ENCODE data around the gene NXPH3. TPM values are rescaled to one million over a fixed set of nuclear protein-coding genes. Genes with fewer than 3 reads are reported as not detected.
A peak's percentile ranks its signal among the peaks of the same experiment; 100 is the strongest.

The NXPH3 gene
- total and polyA plus RNA-seq, 9 of the 15 experiments (the other 6 are each of a cell fraction or from before 2014, with no cell fraction given) = 0.04 to 0.27 (median 0.07) TPM; not detected in 2

GRCh38 chr17:49581648-49581998 lies 6.0 kb downstream of the NXPH3 start:
- H3K9me3 ChIP-seq (replicated peaks; ENCODE audit: control insufficient read depth, insufficient read depth, low read depth, low read length) = no peaks in the 10 kb centered on the region
- no TSS peak for BruUV-seq (replicated peaks)
- 19% methylated on average over 6 of the region's 6 CpGs for WGBS (ENCODE audit: insufficient coverage, low coverage, missing lambda C conversion rate)
- H3K4me1 ChIP-seq (replicated peaks in 1 of 2; ENCODE audit: control insufficient read depth in 2 of 2, insufficient read depth in 2 of 2, low read length in 2 of 2) = peaks cover 8 to 37% of the 10 kb centered on the region in 2 experiments; a peak in 4 of 5 replicates
- H2AFZ ChIP-seq (ENCODE audit: low read depth, low read length) = no peak overlapping the region
- no peaks in the 10 kb centered on the region; a peak in 1 of 5 replicates for H3K27me3 ChIP-seq (ENCODE audit: control insufficient read depth in 2 of 2, insufficient read depth in 2 of 2, low read length in 2 of 2)
- 0 out of 4 replicates have a peak overlapping the region, but pooled peaks of 1 of the 2 experiments have one; percentile 19 for H3K9ac ChIP-seq (ENCODE audit: insufficient read depth in 1 of 2, low read depth in 2 of 2, low read length in 2 of 2)
- no peak for FAIRE-seq
- ATAC-seq = no peak
- intact Hi-C loops (cut with micrococcal nuclease) (no loop called here), in situ Hi-C loops (cut with MboI) (no loop called here)
- no peak overlapping the region for H3K27ac ChIP-seq (ENCODE audit: extremely low read depth, low read depth, low read length)
- ChIA-PET POLR2A (interaction anchor here (0.7 kb wide), 1 partner anchor 278 kb away, joined by 3 read pairs; no protein-coding TSS in a partner anchor), CTCF (ENCODE audit: low intra/inter-chr PET ratio) (no interaction called here)
- TF ChIP-seq CXXC5 (CRISPR knock-in tag; IDR thresholded peaks at IDR 0.05) (no peak), ZFP1 (CRISPR knock-in tag; IDR thresholded peaks at IDR 0.05) (no peak), ATF2 (CRISPR knock-in tag; IDR thresholded peaks at IDR 0.05) (no peak), ARID2 (IDR thresholded peaks at IDR 0.05) (no peak), ZC3H4 (CRISPR knock-in tag; IDR thresholded peaks at IDR 0.05; ENCODE audit: borderline replicate concordance) (no peak), NCOR1 (IDR thresholded peaks at IDR 0.05) (no peak), YBX1 (IDR thresholded peaks at IDR 0.05) (no peak), ZBTB8A (IDR thresholded peaks at IDR 0.05; ENCODE audit: partially characterized antibody) (no peak), HSF4 (CRISPR knock-in tag; IDR thresholded peaks at IDR 0.05; ENCODE audit: borderline replicate concordance) (no peak), ZNF347 (CRISPR knock-in tag; IDR thresholded peaks at IDR 0.05; ENCODE audit: low read depth) (no peak), KLF16 (IDR thresholded peaks at IDR 0.05) (no peak)
- peaks cover 7% of the 10 kb centered on the region for H4K20me1 ChIP-seq (replicated peaks; ENCODE audit: control insufficient read depth, insufficient read depth, low read length)
- H3K36me3 ChIP-seq (ENCODE audit: control insufficient read depth, insufficient read depth, low read length) = no peaks in the 10 kb centered on the region
- H3K4me2 ChIP-seq (ENCODE audit: insufficient read depth, low read length) = no peak overlapping the region
- DNase-seq (ENCODE audit: extremely low read depth in 1 of 4, low spot score in 3 of 4) = no peak
- H3K9me1 ChIP-seq (ENCODE audit: control insufficient read depth, insufficient read depth, low read length) = no peaks in the 10 kb centered on the region
- no peak overlapping the region for H3K4me3 ChIP-seq
- H3K79me2 ChIP-seq (ENCODE audit: control insufficient read depth, insufficient read depth, low read length) = no peaks in the 10 kb centered on the region

Data from K562 (cell line).